HG02759 (cell line): ENCODE results near the gene SLC7A10.

Source experiments
- ATAC-seq: cut with Tn5 transposase; IDR thresholded peaks from one replicate; pipeline ENCODE4 v1.9.1; 2021; ENCODE audit warnings: mild to moderate bottlenecking, moderate library complexity; ENCODE audit not compliant: unreplicated experiment

SLC7A10 gene

GRCh38 chr19:33225458-33225926 is at the start of gene SLC7A10:
Gene SLC7A10, minus strand, starts transcription at chr19:33225850. Its CDS starts 147 bp downstream, at chr19:33225703.
- ATAC-seq: no peak

DNA sequence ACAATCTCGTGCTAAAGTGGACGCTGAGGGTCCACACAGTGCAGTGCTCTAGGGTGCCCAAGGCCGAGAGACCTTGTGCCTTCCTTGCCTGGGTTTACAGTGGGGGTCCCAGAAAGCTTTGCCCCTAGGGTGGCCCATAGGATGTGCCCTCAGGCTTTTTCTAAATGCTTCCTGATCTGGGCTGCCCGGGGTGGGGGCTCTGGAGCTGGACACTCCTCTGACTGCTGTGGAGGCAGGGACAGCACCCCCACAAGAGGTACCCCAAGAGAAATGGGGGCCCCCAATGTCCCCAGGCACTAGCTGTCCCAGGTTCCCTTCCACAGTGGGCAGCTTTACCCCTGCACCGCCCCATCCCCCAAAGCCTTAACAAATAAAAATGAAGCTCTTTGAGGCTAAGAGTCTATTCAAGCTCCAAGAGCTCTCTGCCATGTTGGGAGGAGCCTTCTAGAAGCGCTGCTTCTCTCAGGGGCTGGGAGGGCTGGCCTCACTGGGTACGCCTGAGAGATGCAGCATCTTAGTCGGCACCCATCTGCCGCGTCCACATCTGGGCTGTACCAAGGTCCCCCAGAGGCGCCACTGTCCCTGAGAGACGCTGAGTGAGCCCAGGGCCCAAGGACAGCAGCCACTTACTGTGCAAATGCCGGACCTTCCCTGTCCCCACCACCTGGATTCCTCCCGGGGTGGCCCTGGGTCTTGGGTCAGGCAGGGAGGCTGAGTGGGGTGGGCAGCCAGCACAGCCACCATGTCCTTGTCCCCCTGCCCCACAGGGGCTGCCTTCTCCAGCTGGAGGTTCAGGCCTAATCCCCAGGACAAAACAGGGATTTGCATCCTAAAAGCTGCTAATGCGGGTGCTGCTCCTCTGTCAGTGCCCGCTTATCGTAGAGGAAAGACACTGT is 49.3 kb upstream of the SLC7A10 start:
- ATAC-seq: no peak

DNA sequence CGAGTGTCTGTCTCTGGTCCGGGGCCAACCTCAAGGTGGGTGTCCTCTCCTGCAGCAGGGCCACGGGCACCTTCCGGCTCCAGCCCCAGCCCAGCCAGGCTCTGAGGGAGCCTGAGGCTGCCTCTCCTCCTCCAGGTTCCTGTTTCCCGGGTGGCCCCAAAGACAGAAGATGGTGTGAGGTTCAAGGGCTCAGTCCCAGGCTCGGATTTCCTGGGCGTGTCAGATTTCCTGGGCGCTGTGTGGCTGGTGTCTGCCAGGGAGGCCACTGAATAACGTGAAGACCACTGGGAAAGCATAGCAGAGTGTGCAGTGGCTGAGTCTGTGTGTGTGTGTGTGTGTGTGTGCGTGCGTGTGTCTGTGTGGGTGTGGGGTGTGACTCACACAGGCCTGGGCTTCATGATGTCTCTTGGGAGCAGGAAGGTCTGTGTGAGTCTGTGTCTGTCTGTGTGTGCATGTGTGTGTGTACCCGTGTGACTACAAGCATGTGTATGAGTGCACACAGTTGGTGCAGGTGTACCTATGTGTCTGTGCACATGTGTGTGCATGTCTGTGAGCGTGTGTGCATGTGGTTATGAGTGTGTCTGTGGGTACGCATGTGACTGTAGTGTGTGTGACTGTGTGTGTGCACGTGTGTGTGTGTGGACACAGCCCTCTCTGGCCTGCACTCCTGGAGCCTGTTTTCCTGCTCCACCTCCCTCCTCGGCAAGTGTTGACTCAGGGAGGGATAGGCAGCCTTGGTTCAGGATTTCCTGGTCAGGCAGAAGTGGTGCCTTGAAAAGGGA is 48.4 kb upstream of the SLC7A10 start:
- ATAC-seq: no peak

GRCh38 chr19:33273065-33273736 is 47.6 kb upstream of the SLC7A10 start:
- ATAC-seq: no peak

DNA sequence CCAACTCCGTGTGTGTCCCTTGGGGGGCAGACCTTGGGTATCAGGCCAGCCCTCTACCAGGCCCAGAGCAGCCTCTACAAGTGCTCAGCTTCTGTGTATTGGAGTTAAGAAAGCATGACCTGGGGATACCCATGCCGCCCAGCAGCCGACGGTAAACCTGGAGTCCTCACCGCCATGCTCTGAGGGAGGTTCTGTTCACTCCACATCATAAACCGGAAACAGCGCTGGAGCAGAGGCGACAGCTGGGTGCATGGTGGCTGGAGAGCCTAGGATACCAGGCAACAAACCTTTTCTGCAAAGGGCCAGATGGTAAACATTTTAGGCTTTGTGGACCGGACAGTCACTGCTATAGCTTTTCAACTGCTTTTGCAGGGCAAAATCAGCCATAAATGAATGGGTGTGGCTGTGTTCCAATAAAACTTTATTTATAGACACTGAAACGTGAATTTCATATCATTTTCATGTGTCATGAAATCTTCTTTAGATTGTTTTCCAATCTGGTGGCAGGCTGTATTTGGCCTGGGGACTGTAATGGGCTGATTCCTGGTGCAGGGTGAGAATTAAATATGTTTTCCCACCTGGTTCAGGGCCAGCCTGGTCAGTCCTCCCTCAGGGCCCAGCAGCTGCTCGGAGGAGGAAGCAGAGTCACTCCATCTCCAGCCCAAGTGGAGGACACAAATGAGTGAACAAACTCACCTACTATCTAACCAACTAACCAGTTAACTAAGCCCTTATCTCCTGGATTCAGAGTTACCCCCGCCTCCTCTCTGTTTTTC is 45.8 kb upstream of the SLC7A10 start:
- no peak for ATAC-seq

DNA sequence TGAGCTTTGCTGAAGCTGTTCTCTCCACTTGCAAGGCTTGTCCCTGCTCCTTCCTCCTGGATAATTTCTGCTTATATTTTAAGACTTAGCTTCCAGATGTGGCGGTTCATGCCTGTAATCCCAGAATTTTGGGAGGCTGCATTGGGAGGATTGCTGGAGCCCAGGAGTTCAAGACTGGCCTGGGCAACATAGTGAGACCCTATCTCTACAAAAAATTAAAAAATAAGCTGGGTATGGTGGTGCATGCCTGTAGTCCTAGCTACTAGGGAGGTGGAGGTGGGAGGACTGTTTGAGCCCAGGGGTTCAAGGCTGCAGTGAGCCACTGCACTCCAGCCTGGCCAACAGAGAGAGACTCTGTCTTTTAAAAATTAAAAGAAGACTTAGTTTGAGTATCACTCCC is 45.1 kb upstream of the SLC7A10 start:
- ATAC-seq: no peak

- ATAC-seq: no peak
These were observed 43.4 kb upstream of the SLC7A10 start for GRCh38 chr19:33269016-33269415.

DNA sequence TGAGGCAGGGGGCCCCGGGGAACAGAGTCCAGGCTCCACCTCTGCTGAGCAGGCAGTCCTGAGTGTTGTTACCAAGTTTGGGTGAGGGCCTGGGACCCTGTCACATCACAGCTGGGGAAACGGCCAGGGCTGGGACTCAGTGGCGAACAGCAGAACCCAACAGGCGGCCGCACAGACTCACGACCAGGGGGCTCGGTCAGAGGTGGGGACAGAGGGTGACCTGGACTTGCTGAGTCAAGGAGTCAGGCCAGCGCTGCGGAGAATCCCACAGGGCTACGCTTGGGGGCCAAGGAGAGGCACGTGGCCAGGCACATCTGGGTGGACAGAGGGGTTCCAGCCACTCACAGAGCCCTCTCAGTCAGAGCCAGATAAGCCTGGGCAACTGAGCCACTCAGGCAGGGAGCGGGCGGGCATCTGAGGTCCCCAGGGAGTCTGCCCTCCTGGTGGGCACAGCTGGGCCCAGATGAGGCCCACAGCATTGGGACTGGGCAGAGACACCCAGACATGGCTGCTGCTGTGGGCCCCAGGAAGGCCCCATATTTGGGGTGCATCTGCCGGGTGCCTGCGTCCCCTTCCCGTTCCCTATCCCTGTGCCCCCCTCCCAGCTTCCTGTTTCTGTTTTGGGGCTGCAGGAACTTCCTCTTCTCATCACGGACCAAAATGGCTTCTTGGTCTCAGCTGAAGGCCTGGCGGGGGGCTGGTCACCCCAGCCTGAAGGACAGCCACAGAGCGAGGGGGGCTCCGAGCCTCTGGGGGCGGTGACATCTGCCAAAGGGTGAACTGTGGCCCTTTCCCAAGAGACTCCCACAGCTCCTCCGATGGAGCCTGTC is 42.7 kb upstream of the SLC7A10 start:
- ATAC-seq: no peak

GRCh38 chr19:33267706-33268105 is 42.1 kb upstream of the SLC7A10 start:
- no peak for ATAC-seq

DNA sequence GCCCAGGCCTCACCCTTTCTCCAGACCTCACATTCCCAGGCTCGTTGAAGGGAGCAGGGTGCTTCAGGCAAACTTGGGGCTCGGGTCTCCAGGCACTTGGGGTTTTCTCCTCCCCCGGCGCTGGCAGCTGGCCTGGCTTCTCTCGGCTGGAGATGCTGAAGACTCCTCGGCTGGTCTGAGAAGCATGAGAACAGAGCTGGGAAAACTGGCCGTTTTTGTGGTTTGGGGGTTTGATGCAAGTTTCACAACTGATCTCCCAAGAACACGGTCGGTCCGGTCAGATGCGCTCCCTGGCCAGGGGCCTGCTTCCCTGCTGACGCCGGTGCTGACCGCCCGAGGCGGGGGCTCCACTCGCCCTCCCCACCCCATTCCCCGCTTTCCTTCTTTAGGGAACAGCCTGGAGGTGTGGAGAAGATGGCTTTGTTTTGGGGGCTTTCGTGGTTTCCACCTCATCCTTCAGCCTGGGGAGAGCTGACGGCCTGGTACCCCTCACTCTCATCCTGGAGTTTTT is 41.4 kb upstream of the SLC7A10 start:
- ATAC-seq: no peak

- no peak for ATAC-seq
These were observed 39.3 kb upstream of the SLC7A10 start for GRCh38 chr19:33264881-33265445.

GRCh38 chr19:33263325-33264023 is 37.8 kb upstream of the SLC7A10 start:
- ATAC-seq: no peak

DNA sequence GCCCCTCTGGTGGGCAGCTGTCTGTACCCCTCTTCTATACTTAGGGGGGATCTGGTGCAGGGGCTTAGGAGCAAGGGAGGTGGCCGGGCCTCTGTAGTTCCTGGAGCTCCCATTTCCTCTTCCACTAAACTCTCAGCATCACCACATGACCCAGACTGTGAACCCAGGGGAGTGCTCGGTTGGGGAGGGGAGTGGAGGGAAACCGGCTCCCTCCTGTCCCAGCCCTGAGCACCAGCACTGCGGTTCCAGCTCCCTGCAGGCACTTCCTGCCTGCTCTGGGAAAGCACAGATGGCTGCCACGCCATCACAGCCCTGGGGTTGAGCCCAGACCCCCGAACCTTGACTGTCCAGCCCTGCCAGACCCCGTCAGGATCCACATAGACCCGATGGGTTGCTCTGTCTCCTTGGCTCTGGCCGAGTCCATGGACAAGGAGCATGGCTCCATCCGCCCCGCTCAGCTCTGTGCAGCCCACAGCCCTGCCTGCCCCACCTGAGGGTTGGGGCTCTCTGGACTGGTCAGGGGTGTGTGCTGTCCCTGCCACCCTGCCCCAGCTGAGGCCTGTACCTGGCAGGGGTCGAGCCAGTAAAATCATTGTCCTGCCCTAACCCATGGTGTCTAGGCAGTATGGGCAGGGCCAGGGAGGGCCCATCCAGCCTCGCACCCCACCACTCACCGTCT is 36.0 kb upstream of the SLC7A10 start:
- ATAC-seq: no peak

GRCh38 chr19:33260628-33261418 is 35.2 kb upstream of the SLC7A10 start:
- no peak for ATAC-seq

DNA sequence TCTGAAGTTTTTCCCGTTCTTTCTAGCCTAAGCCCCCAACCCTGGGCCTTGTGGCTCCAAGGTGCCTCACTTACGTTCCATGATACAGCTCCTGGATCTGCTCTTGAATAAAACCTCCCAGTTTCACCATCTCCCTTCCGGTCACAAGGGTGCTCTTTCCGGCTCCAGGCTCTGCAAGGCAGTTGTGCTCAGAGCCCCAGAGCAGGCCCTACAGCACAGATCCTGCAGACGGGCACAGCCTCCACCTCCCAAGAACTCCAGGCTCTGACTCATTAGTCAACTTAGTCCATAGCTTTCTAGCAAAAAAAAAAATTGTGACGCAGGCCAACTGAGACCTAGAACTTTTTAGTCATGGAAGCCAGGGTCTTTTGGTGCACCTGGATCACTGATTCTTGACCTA is 33.9 kb upstream of the SLC7A10 start:
- ATAC-seq: no peak

DNA sequence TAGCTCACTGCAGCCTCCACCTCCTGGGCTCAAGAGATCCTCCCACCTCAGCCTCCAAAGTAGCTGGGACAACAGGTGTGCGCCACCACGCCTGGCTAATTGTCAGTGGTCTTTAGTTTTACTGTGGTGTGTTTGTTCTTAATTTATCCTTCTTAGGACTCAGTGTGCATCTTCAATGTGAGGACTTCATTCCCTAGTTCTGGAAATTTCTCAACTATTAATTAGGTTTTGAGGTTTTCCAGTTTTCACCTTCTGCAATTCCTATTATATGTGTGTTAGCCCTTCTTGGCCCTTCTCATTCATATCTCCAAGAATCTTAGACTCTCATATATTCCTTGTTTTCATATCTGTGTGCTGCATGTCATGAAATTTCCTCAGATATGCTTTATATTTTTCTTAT is 32.2 kb upstream of the SLC7A10 start:
- no peak for ATAC-seq

DNA sequence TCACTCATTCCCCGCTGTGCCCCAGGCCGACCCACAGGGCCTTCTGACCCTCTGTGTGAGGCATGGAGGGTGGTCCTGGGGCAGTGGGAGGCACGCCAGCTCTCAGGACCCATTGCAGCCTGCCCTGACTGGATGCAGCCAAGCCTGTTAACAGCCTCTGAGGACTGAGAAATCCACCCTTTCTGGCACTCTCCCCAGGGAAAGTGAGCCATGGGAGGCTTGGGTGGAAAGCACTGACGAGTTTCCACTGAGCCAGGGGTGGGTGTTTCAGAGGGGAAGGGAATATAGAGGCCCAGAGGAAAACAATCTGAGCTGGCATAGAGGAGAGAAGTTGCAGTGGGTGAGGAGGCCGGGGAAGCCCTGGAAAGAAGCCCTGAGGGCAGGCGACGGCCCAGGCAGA is 30.6 kb upstream of the SLC7A10 start:
- ATAC-seq: no peak
